Effector memory CD4-positive, alpha-beta T cell (primary cell): ENCODE results near the gene NEO1.

Source experiments
- DNase-seq, 3 donors: peaks; one replicate each; pipeline ENCODE4 v3.0.0-alpha.2; 2020
- H3K27ac ChIP-seq: 2 replicates; pipeline ENCODE4 v1.7.0; 2013; ENCODE audit warnings: mild to moderate bottlenecking, low read length, moderate library complexity; ENCODE audit not compliant: insufficient read depth, poor library complexity, severe bottlenecking
- H3K27me3 ChIP-seq: replicated peaks from 2 replicates; pipeline ENCODE4 v1.7.0; 2013; ENCODE audit warnings: mild to moderate bottlenecking, low read length; ENCODE audit not compliant: insufficient read depth, control insufficient read depth, poor library complexity, severe bottlenecking
- H3K36me3 ChIP-seq: 2 replicates; pipeline ENCODE4 v1.7.0; 2013; ENCODE audit warnings: mild to moderate bottlenecking, low read length, moderate library complexity; ENCODE audit not compliant: control insufficient read depth, insufficient read depth
- H3K4me1 ChIP-seq: 2 replicates; pipeline ENCODE4 v1.7.0; 2013; ENCODE audit warnings: low read length, mild to moderate bottlenecking; ENCODE audit not compliant: control insufficient read depth, insufficient read depth, poor library complexity, severe bottlenecking
- H3K4me3 ChIP-seq: 2 replicates; pipeline ENCODE4 v1.7.0; 2013; ENCODE audit warnings: low read length, low read depth, mild to moderate bottlenecking; ENCODE audit not compliant: insufficient read depth, poor library complexity, severe bottlenecking
- H3K9me3 ChIP-seq: 2 replicates; pipeline ENCODE4 v1.7.0; 2013; ENCODE audit warnings: mild to moderate bottlenecking, low read length, moderate library complexity; ENCODE audit not compliant: control insufficient read depth

The NEO1 gene

GRCh38 chr15:73072894-73073293, 20.6 kb downstream of the NEO1 start:
- Histone ChIP-seq H3K27ac (no peak overlapping the region), H3K9me3 (no peaks in the 10 kb centered on the region), H3K36me3 (no peaks in the 10 kb centered on the region), H3K4me1 (no peaks in the 10 kb centered on the region), H3K27me3 (no peaks in the 10 kb centered on the region), H3K4me3 (no peak overlapping the region)
- DNase-seq: no peak

- H3K4me3 ChIP-seq: no peak overlapping the region
- H3K9me3 ChIP-seq: no peaks in the 10 kb centered on the region
- no peak for DNase-seq
- H3K36me3 ChIP-seq: no peaks in the 10 kb centered on the region
- H3K27me3 ChIP-seq: no peaks in the 10 kb centered on the region
- H3K27ac ChIP-seq: no peak overlapping the region
- H3K4me1 ChIP-seq: no peaks in the 10 kb centered on the region
These were observed 22.0 kb downstream of the NEO1 start for GRCh38 chr15:73074241-73074640.

DNA sequence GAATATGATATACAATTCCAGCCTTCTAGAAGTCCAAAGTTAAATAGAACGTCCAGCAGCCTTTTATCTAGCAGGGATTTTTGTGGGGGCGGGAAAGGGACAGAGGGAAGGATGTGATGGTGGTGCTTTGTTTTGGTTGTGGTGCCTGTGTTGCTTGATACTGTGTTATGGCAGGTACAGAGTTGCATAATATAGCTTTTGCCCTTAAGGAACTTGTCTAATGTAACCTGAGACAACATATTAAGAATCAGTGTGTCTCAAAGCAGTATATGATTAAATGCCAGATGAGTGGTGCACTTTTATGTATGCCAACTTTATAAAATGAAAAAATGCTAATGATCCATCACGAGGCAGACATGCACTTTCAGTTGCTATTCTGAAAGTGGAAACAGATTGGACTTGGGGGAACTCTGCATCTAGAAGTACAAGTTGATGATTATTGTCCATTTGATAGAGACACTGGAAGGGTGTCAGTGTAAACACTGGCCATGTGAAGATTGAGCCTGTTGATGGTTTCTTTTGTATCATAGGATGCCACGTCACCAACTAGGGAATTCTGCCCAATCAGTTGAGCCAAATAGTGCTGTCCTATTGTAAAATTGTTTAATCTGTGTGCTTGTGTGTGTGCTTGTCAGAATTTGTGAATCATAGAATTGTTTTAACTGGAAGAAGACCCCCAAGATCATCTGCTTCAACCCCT, 23.0 kb downstream of the NEO1 start:
- H3K4me1 ChIP-seq: no peaks in the 10 kb centered on the region
- H3K27me3 ChIP-seq: no peaks in the 10 kb centered on the region
- H3K4me3 ChIP-seq: no peak overlapping the region
- H3K27ac ChIP-seq: no peak overlapping the region
- no peaks in the 10 kb centered on the region for H3K9me3 ChIP-seq
- no peaks in the 10 kb centered on the region for H3K36me3 ChIP-seq
- DNase-seq: no peak

- H3K36me3 ChIP-seq: no peaks in the 10 kb centered on the region
- DNase-seq: no peak
- H3K4me3 ChIP-seq: no peak overlapping the region
- no peaks in the 10 kb centered on the region for H3K9me3 ChIP-seq
- H3K27ac ChIP-seq: no peak overlapping the region
- H3K27me3 ChIP-seq: no peaks in the 10 kb centered on the region
- H3K4me1 ChIP-seq: no peaks in the 10 kb centered on the region
These were observed 26.0 kb downstream of the NEO1 start for GRCh38 chr15:73078291-73078690.

GRCh38 chr15:73078722-73079121, 26.5 kb downstream of the NEO1 start:
- Histone ChIP-seq H3K27me3 (no peaks in the 10 kb centered on the region), H3K9me3 (no peaks in the 10 kb centered on the region), H3K27ac (no peak overlapping the region), H3K4me1 (no peaks in the 10 kb centered on the region), H3K36me3 (no peaks in the 10 kb centered on the region), H3K4me3 (no peak overlapping the region)
- no peak for DNase-seq

DNA sequence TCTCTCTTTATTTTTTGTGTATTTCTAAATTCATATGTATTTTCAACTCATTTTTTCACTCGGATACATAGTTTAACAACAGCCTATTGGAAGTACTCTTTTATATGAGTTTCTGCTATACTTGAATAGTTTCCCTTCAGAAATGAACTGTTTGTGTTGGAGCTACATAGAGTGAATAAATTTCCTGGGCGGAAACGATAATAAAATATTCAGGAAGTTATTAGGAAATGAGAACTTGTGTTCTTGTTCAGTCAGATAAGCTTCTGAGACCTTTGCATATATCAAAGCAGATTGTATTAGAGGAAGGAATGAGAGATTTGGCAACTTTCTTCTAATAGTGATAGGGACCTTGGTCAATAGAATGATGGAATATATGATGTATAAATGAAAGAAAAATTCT, 27.3 kb downstream of the NEO1 start:
- DNase-seq: no peak
- H3K27me3 ChIP-seq: no peaks in the 10 kb centered on the region
- H3K27ac ChIP-seq: no peak overlapping the region

GRCh38 chr15:73081321-73081958, 29.2 kb downstream of the NEO1 start:
- Histone ChIP-seq H3K27ac (no peak overlapping the region), H3K27me3 (no peaks in the 10 kb centered on the region), H3K4me3 (no peak overlapping the region), H3K9me3 (no peaks in the 10 kb centered on the region), H3K4me1 (no peaks in the 10 kb centered on the region), H3K36me3 (no peaks in the 10 kb centered on the region)
- DNase-seq: no peak

More for the DNA sequence above, 27.3 kb downstream of the NEO1 start:
- H3K4me1 ChIP-seq: no peaks in the 10 kb centered on the region
- H3K36me3 ChIP-seq: no peaks in the 10 kb centered on the region
- H3K4me3 ChIP-seq: no peak overlapping the region
- H3K9me3 ChIP-seq: no peaks in the 10 kb centered on the region

GRCh38 chr15:73082812-73083211, 30.5 kb downstream of the NEO1 start:
- no peak overlapping the region for H3K4me3 ChIP-seq
- no peaks in the 10 kb centered on the region for H3K27me3 ChIP-seq
- DNase-seq: no peak
- H3K9me3 ChIP-seq: no peaks in the 10 kb centered on the region
- H3K4me1 ChIP-seq: no peaks in the 10 kb centered on the region
- no peaks in the 10 kb centered on the region for H3K36me3 ChIP-seq
- no peak overlapping the region for H3K27ac ChIP-seq

- H3K27me3 ChIP-seq: no peaks in the 10 kb centered on the region
- H3K27ac ChIP-seq: no peak overlapping the region
- no peak for DNase-seq
- H3K4me1 ChIP-seq: no peaks in the 10 kb centered on the region
- H3K36me3 ChIP-seq: no peaks in the 10 kb centered on the region
- H3K4me3 ChIP-seq: no peak overlapping the region
- no peaks in the 10 kb centered on the region for H3K9me3 ChIP-seq
These were observed 34.8 kb downstream of the NEO1 start for GRCh38 chr15:73087098-73087497.

GRCh38 chr15:73105064-73105463, 52.8 kb downstream of the NEO1 start:
- H3K36me3 ChIP-seq: no peaks in the 10 kb centered on the region
- no peak overlapping the region for H3K4me3 ChIP-seq
- H3K27me3 ChIP-seq: no peaks in the 10 kb centered on the region
- no peaks in the 10 kb centered on the region for H3K4me1 ChIP-seq
- no peaks in the 10 kb centered on the region for H3K9me3 ChIP-seq
- DNase-seq: no peak
- no peak overlapping the region for H3K27ac ChIP-seq
